HepG2 (cell line): ENCODE measurements around the gene ACSS2. TPM values are rescaled to one million over a fixed set of nuclear protein-coding genes. Genes with fewer than 3 reads are reported as not detected.

Experiments used
- polyA plus RNA-seq, 8 experiments: library from polyadenylated mRNA; depleted of rRNA in 3 of 8; stranded (reverse) in 7 of 8; unstranded in 1 of 8; fragments of >200 nt; fragmentation: Illumina TruSeq in 4 of 8; extraction: Trizol in 4 of 8; gene quantifications; 2 replicates each; pipeline versions ENCODE4 v1.2.1 to v1.2.3, GENCODE V29; 2011 to 2016; ENCODE audit warnings: low read depth in 4 of 8, missing spikeins in 1 of 8, mixed read lengths in 1 of 8; ENCODE audit not compliant: insufficient read depth in 1 of 8
- total RNA-seq, 5 experiments: library from RNA; depleted of rRNA; stranded (reverse); fragments of >200 nt; fragmentation: Illumina TruSeq; extraction: Trizol; gene quantifications; 2 replicates each; pipeline ENCODE4 v1.2.3, GENCODE V29; 2016; ENCODE audit warnings: low read depth in 1 of 5

ACSS2 gene
- total and polyA plus RNA-seq, 2 of the 13 experiments (the other 11 are each of a cell fraction or from before 2014, with no cell fraction given): 72.8 to 89.7 TPM

Other genes with a start within 250 kb of the ACSS2 start
- 27.1 and 45.5 TPM in 2 replicates for gene PIGU, start 199.5 kb upstream of the ACSS2 start, total RNA-seq (2016; rRNA removed; fragmentation: Illumina TruSeq; extraction: Trizol)
- gene PIGU, start 199.5 kb upstream of the ACSS2 start, polyA plus RNA-seq (2011; rRNA removed): 175 and 231 TPM in 2 replicates
- gene TP53INP2, start 172.3 kb upstream of the ACSS2 start, total RNA-seq (2016; rRNA removed; fragmentation: Illumina TruSeq; extraction: Trizol): 5.2 and 10.1 TPM in 2 replicates
- gene TP53INP2, start 172.3 kb upstream of the ACSS2 start, polyA plus RNA-seq (2011; rRNA removed): 18.8 and 29.5 TPM in 2 replicates
- 11.2 and 27.2 TPM in 2 replicates for gene NCOA6, start 51.0 kb upstream of the ACSS2 start, total RNA-seq (2016; rRNA removed; fragmentation: Illumina TruSeq; extraction: Trizol)
- gene NCOA6, start 51.0 kb upstream of the ACSS2 start, polyA plus RNA-seq (2011; rRNA removed): 28.6 and 29.3 TPM in 2 replicates
- gene GGT7, start 3.8 kb upstream of the ACSS2 start, total RNA-seq (2016; rRNA removed; fragmentation: Illumina TruSeq; extraction: Trizol): 1.9 and 6.6 TPM in 2 replicates
- gene GGT7, start 3.8 kb upstream of the ACSS2 start, polyA plus RNA-seq (2011; rRNA removed): 23.0 and 35.3 TPM in 2 replicates
- gene GSS, start 79.2 kb downstream of the ACSS2 start, total RNA-seq (2016; rRNA removed; fragmentation: Illumina TruSeq; extraction: Trizol): 102 and 107 TPM in 2 replicates
- 74.1 and 80.1 TPM in 2 replicates for gene GSS, start 79.2 kb downstream of the ACSS2 start, polyA plus RNA-seq (2011; rRNA removed)
- gene MYH7B, start 79.3 kb downstream of the ACSS2 start, total RNA-seq (2016; rRNA removed; fragmentation: Illumina TruSeq; extraction: Trizol): 0.18 and 0.20 TPM in 2 replicates
- 0.05 and 0.17 TPM in 2 replicates for gene MYH7B, start 79.3 kb downstream of the ACSS2 start, polyA plus RNA-seq (2011; rRNA removed)
- 136 and 161 TPM in 2 replicates for gene TRPC4AP, start 216.2 kb downstream of the ACSS2 start, total RNA-seq (2016; rRNA removed; fragmentation: Illumina TruSeq; extraction: Trizol)
- gene TRPC4AP, start 216.2 kb downstream of the ACSS2 start, polyA plus RNA-seq (2011; rRNA removed): 137 and 161 TPM in 2 replicates